Keratinocyte (primary cell): ENCODE data around the gene STIMATE.

Experiments
- CTCF ChIP-seq, 3 experiments: IDR thresholded peaks in 1 of 3; conservative IDR thresholded peaks in 1 of 3; optimal IDR thresholded peaks in 1 of 3; 2 replicates in 2 of 3; 3 replicates in 1 of 3; pipeline versions ENCODE3 to v1.5.1; 2011; ENCODE audit warnings: low read length in 3 of 3, mild to moderate bottlenecking in 3 of 3, moderate library complexity in 2 of 3, control low read depth in 1 of 3, inconsistent platforms in 1 of 3; ENCODE audit not compliant: insufficient read depth in 2 of 3; ENCODE audit errors: extremely low read depth in 1 of 3
- EZH2 ChIP-seq: IDR thresholded peaks from one replicate; pipeline ENCODE4 v1.6.1; 2012; ENCODE audit warnings: inconsistent platforms, mild to moderate bottlenecking, low read length, moderate library complexity

- TF ChIP-seq CTCF (optimal IDR thresholded peaks at IDR 0.05 in 1 of 3, IDR thresholded peaks at IDR 0.05 in 1 of 3, conservative IDR thresholded peaks at IDR 0.05 in 1 of 3; ENCODE audit: extremely low read depth in 1 of 3, insufficient read depth in 2 of 3, low read length in 3 of 3) (no peak), EZH2 (no peak)
Observed at GRCh38 chr3:52824037-52824436, 73.3 kb downstream of the STIMATE start.
